GM23338 (cell line): ENCODE measurements around the gene CPSF7. TPM values are rescaled to one million over a fixed set of nuclear protein-coding genes. Genes with fewer than 3 reads are reported as not detected.

Experiments
- ATAC-seq: fragments of 200-7000 bp; cut with Tn5 transposase; 3 replicates; pipeline ENCODE4 v1.9.1; 2020
- DNase-seq: peaks from one replicate; pipeline ENCODE4 v3.0.0-alpha.2; 2015; ENCODE audit warnings: low spot score
- H2AFZ ChIP-seq: fragments of 200-600 bp; sonication (generic); 2 replicates; pipeline ENCODE4 v1.8.0; 2016; ENCODE audit warnings: antibody characterized with exemption, mild to moderate bottlenecking, moderate library complexity
- H3F3A ChIP-seq: fragments of 200-600 bp; sonication (generic); replicated peaks from 2 replicates; pipeline ENCODE4 v1.8.0; 2017; ENCODE audit warnings: antibody characterized with exemption, mixed run types, low read depth
- H3K27ac ChIP-seq: fragments of 200-600 bp; sonication (generic); 2 replicates; pipeline ENCODE4 v1.6.1; 2016; ENCODE audit warnings: low read depth
- H3K27me3 ChIP-seq: fragments of 200-600 bp; sonication (generic); 2 replicates; pipeline ENCODE4 v1.8.0; 2016; ENCODE audit warnings: mild to moderate bottlenecking, mixed run types, moderate library complexity; ENCODE audit not compliant: insufficient read depth
- H3K36me3 ChIP-seq: fragments of 200-600 bp; sonication (generic); 2 replicates; pipeline ENCODE4 v1.8.0; 2016; ENCODE audit warnings: mild to moderate bottlenecking; ENCODE audit not compliant: insufficient read depth
- H3K4me1 ChIP-seq: fragments of 200-600 bp; sonication (generic); 2 replicates; pipeline ENCODE4 v1.8.0; 2016; ENCODE audit warnings: mild to moderate bottlenecking, moderate library complexity; ENCODE audit not compliant: insufficient read depth
- H3K4me2 ChIP-seq: fragments of 200-600 bp; sonication (generic); 2 replicates; pipeline ENCODE4 v1.7.1; 2017; ENCODE audit warnings: mixed run types
- H3K4me3 ChIP-seq: fragments of 200-600 bp; sonication (generic); 2 replicates; pipeline ENCODE4 v1.6.1; 2016; ENCODE audit warnings: mixed run types
- H3K79me2 ChIP-seq: fragments of 200-600 bp; sonication (generic); replicated peaks from 2 replicates; pipeline ENCODE4 v1.8.0; 2017; ENCODE audit warnings: mild to moderate bottlenecking; ENCODE audit not compliant: insufficient read depth
- H3K9me2 ChIP-seq: fragments of 200-600 bp; sonication (generic); 2 replicates; pipeline ENCODE4 v1.8.0; 2017; ENCODE audit not compliant: insufficient read depth
- H4K20me1 ChIP-seq: fragments of 200-600 bp; sonication (generic); replicated peaks from 2 replicates; pipeline ENCODE4 v1.8.0; 2017; ENCODE audit warnings: mild to moderate bottlenecking; ENCODE audit not compliant: insufficient read depth
- H3K27ac Mint-ChIP-seq: 2 replicates; pipeline ENCODE4 v1.8.0; 2020; ENCODE audit warnings: inconsistent platforms, mild to moderate bottlenecking, moderate library complexity, mixed read lengths
- H3K27me3 Mint-ChIP-seq: 3 replicates; pipeline ENCODE4 v1.8.0; 2022; ENCODE audit warnings: low read depth, mild to moderate bottlenecking, moderate library complexity, mixed read lengths, inconsistent platforms; ENCODE audit not compliant: insufficient read depth, poor library complexity
- H3K36me3 Mint-ChIP-seq: 3 replicates; pipeline ENCODE4 v1.8.0; 2021; ENCODE audit warnings: low read depth, mild to moderate bottlenecking, inconsistent platforms, moderate library complexity, mixed read lengths
- H3K4me1 Mint-ChIP-seq: 3 replicates; pipeline ENCODE4 v1.8.0; 2020; ENCODE audit warnings: mild to moderate bottlenecking, inconsistent platforms, mixed read lengths
- H3K4me3 Mint-ChIP-seq: 3 replicates; pipeline ENCODE4 v1.8.0; 2021; ENCODE audit warnings: moderate library complexity, mild to moderate bottlenecking, inconsistent platforms, mixed read lengths
- H3K9me3 Mint-ChIP-seq: 3 replicates; pipeline ENCODE4 v1.8.0; 2020; ENCODE audit warnings: moderate library complexity, mild to moderate bottlenecking, inconsistent platforms, mixed read lengths
- CREB1 ChIP-seq: fragments of 250-450 bp; sonication (Bioruptor Pico); IDR thresholded peaks from 2 replicates; pipeline ENCODE4 v1.5.0; 2020; ENCODE audit warnings: low read depth, mild to moderate bottlenecking, moderate library complexity
- CTCF ChIP-seq, 2 experiments: fragments of 200-600 bp in 1 of 2; sonication (generic) in 1 of 2; conservative IDR thresholded peaks; 2 replicates each; pipeline versions ENCODE4 v1.5.1 to v1.6.1; 2016 to 2017; ENCODE audit warnings: antibody characterized with exemption in 2 of 2, low read depth in 2 of 2, mild to moderate bottlenecking in 2 of 2, moderate library complexity in 1 of 2
- ETS1 ChIP-seq: IDR thresholded peaks from 2 replicates; pipeline ENCODE4 v1.6.1; 2016; ENCODE audit warnings: antibody characterized with exemption
- EZH2 ChIP-seq: fragments of 200-600 bp; sonication (generic); IDR thresholded peaks from one replicate; pipeline ENCODE4 v1.8.0; 2017; ENCODE audit warnings: antibody characterized with exemption, mild to moderate bottlenecking, low read depth; ENCODE audit not compliant: unreplicated experiment
- EZH2phosphoT487 ChIP-seq: fragments of 200-600 bp; sonication (generic); IDR thresholded peaks from one replicate; pipeline ENCODE4 v1.8.1; 2018; ENCODE audit warnings: antibody characterized with exemption; ENCODE audit not compliant: unreplicated experiment
- JUNB ChIP-seq: IDR thresholded peaks from one replicate; pipeline ENCODE4 v1.6.1; 2016; ENCODE audit warnings: antibody characterized with exemption; ENCODE audit not compliant: unreplicated experiment
- NANOG ChIP-seq: IDR thresholded peaks from 2 replicates; pipeline ENCODE4 v1.6.1; 2016; ENCODE audit warnings: antibody characterized with exemption, borderline replicate concordance
- POLR2AphosphoS5 ChIP-seq: IDR thresholded peaks from 2 replicates; pipeline ENCODE4 v1.6.1; 2016; ENCODE audit warnings: antibody characterized with exemption, low read depth
- REST ChIP-seq: IDR thresholded peaks from one replicate; pipeline ENCODE4 v1.6.1; 2018; ENCODE audit warnings: antibody characterized with exemption; ENCODE audit not compliant: unreplicated experiment
- STAT1 ChIP-seq: IDR thresholded peaks from one replicate; pipeline ENCODE4 v1.6.1; 2016; ENCODE audit warnings: antibody characterized with exemption; ENCODE audit not compliant: unreplicated experiment
- ZNF114 ChIP-seq: fragments of 250-450 bp; sonication (Bioruptor Pico); IDR thresholded peaks from 2 replicates; pipeline ENCODE4 v1.5.0; 2020; ENCODE audit warnings: mild to moderate bottlenecking, moderate library complexity
- ZNF331 ChIP-seq: fragments of 250-450 bp; sonication (Bioruptor Pico); IDR thresholded peaks from 2 replicates; pipeline ENCODE4 v1.5.0; 2020; ENCODE audit warnings: low read depth, mild to moderate bottlenecking, moderate library complexity
- polyA plus RNA-seq: library from polyadenylated mRNA; unstranded; fragments of >200 nt; fragmentation: Nextera tagmentation; extraction: Ambion mirVana; gene quantifications from 2 replicates; pipeline ENCODE4 v1.2.1, GENCODE V29; 2016
- total RNA-seq: library from RNA; depleted of rRNA; stranded (reverse); fragments of >200 nt; shearing (Covaris generic); gene quantifications from 2 replicates; pipeline ENCODE4 v1.2.3, GENCODE V29; 2014
- TF ChIP-seq, protein P1 (sequence below): fragments of 250-450 bp; sonication (Bioruptor Pico); IDR thresholded peaks from 2 replicates; pipeline ENCODE4 v1.5.0; 2020; ENCODE audit warnings: mild to moderate bottlenecking, moderate library complexity

Gene CPSF7
- total and polyA plus RNA-seq, 2 experiments from 2014 or later = 27.4 to 60.6 TPM

- H3K36me3 Mint-ChIP-seq = peaks cover 61% of the 10 kb centered on the region
Observed at GRCh38 chr11:61364012-61364675, 65.6 kb downstream of the CPSF7 start.

More at GRCh38 chr11:61364012-61364675, 65.6 kb downstream of the CPSF7 start:
- H3F3A ChIP-seq = peaks cover 10% of the 10 kb centered on the region; the same call in 1 of the 2 replicates
- H3K4me1 ChIP-seq = peaks cover 11% of the 10 kb centered on the region
- no peaks in the 10 kb centered on the region for H3K27me3 ChIP-seq
- TF ChIP-seq ETS1 (no peak), REST (no peak), POLR2AphosphoS5 (no peak), CTCF (conservative IDR thresholded peaks at IDR 0.05; ENCODE audit: low read depth in 2 of 2) (no peak), EZH2 (no peak), ZNF114 (CRISPR knock-in tag) (no peak), ZNF331 (no peak), NANOG (no peak), STAT1 (no peak), EZH2phosphoT487 (no peak), CREB1 (no peak), JUNB (no peak)
- TF ChIP-seq, protein P1, sequence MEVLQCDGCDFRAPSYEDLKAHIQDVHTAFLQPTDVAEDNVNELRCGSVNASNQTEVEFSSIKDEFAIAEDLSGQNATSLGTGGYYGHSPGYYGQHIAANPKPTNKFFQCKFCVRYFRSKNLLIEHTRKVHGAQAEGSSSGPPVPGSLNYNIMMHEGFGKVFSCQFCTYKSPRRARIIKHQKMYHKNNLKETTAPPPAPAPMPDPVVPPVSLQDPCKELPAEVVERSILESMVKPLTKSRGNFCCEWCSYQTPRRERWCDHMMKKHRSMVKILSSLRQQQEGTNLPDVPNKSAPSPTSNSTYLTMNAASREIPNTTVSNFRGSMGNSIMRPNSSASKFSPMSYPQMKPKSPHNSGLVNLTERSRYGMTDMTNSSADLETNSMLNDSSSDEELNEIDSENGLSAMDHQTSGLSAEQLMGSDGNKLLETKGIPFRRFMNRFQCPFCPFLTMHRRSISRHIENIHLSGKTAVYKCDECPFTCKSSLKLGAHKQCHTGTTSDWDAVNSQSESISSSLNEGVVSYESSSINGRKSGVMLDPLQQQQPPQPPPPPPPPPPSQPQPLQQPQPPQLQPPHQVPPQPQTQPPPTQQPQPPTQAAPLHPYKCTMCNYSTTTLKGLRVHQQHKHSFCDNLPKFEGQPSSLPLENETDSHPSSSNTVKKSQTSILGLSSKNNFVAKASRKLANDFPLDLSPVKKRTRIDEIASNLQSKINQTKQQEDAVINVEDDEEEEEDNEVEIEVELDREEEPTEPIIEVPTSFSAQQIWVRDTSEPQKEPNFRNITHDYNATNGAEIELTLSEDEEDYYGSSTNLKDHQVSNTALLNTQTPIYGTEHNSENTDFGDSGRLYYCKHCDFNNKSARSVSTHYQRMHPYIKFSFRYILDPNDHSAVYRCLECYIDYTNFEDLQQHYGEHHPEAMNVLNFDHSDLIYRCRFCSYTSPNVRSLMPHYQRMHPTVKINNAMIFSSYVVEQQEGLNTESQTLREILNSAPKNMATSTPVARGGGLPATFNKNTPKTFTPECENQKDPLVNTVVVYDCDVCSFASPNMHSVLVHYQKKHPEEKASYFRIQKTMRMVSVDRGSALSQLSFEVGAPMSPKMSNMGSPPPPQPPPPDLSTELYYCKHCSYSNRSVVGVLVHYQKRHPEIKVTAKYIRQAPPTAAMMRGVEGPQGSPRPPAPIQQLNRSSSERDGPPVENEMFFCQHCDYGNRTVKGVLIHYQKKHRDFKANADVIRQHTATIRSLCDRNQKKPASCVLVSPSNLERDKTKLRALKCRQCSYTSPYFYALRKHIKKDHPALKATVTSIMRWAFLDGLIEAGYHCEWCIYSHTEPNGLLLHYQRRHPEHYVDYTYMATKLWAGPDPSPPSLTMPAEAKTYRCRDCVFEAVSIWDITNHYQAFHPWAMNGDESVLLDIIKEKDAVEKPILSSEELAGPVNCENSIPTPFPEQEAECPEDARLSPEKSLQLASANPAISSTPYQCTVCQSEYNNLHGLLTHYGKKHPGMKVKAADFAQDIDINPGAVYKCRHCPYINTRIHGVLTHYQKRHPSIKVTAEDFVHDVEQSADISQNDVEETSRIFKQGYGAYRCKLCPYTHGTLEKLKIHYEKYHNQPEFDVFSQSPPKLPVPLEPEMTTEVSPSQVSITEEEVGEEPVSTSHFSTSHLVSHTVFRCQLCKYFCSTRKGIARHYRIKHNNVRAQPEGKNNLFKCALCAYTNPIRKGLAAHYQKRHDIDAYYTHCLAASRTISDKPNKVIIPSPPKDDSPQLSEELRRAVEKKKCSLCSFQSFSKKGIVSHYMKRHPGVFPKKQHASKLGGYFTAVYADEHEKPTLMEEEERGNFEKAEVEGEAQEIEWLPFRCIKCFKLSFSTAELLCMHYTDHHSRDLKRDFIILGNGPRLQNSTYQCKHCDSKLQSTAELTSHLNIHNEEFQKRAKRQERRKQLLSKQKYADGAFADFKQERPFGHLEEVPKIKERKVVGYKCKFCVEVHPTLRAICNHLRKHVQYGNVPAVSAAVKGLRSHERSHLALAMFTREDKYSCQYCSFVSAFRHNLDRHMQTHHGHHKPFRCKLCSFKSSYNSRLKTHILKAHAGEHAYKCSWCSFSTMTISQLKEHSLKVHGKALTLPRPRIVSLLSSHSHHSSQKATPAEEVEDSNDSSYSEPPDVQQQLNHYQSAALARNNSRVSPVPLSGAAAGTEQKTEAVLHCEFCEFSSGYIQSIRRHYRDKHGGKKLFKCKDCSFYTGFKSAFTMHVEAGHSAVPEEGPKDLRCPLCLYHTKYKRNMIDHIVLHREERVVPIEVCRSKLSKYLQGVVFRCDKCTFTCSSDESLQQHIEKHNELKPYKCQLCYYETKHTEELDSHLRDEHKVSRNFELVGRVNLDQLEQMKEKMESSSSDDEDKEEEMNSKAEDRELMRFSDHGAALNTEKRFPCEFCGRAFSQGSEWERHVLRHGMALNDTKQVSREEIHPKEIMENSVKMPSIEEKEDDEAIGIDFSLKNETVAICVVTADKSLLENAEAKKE (CRISPR knock-in tag) = no peak
- H3K36me3 ChIP-seq = peaks cover 44% of the 10 kb centered on the region
- Mint-ChIP-seq H3K9me3 (no peaks in the 10 kb centered on the region), H3K27me3 (peaks cover 8% of the 10 kb centered on the region), H3K4me3 (peak overlapping the region; percentile 99; the same call in 2 of the 3 replicates), H3K27ac (no peak overlapping the region), H3K4me1 (peaks cover 17% of the 10 kb centered on the region)
- no peak overlapping the region; the same call in 1 of the 2 replicates for H3K4me2 ChIP-seq
- no peak for DNase-seq
- no peak overlapping the region for H2AFZ ChIP-seq
- ATAC-seq = no peak
- H3K79me2 ChIP-seq = peaks cover 36% of the 10 kb centered on the region
- peaks cover 13% of the 10 kb centered on the region for H4K20me1 ChIP-seq
- no peak overlapping the region for H3K27ac ChIP-seq
- H3K4me3 ChIP-seq = no peak overlapping the region
- no peaks in the 10 kb centered on the region for H3K9me2 ChIP-seq
